GM19455 (cell line): ENCODE results near the gene MSANTD4.
"Not testable (repeated sequence)": the region's sequence is repeated elsewhere in the genome, so short reads cannot be mapped to it uniquely, and the experiment has no call there.

ENCODE experiments used
- ATAC-seq: cut with Tn5 transposase; IDR thresholded peaks from one replicate; pipeline ENCODE4 v1.9.1; 2021; ENCODE audit not compliant: unreplicated experiment

The MSANTD4 gene

GRCh38 chr11:106021967-106022794 lies at the start of gene MSANTD4:
Gene MSANTD4, minus strand, starts transcription at chr11:106022240. Its CDS starts 11,323 bp downstream, at chr11:106010917.
- ATAC-seq = peak; percentile 99

- ATAC-seq = no peak
These were observed 48.6 kb upstream of the MSANTD4 start for GRCh38 chr11:106070606-106071005.

- no peak for ATAC-seq
These were observed 41.0 kb upstream of the MSANTD4 start for GRCh38 chr11:106063009-106063408.

- ATAC-seq = no peak
These were observed 40.2 kb upstream of the MSANTD4 start for GRCh38 chr11:106061954-106062949.

GRCh38 chr11:106061249-106061784 lies 39.3 kb upstream of the MSANTD4 start:
- ATAC-seq = no peak

- no peak for ATAC-seq
These were observed 37.6 kb upstream of the MSANTD4 start for GRCh38 chr11:106059617-106060016.

- ATAC-seq = not testable (repeated sequence)
These were observed 36.3 kb upstream of the MSANTD4 start for GRCh38 chr11:106058377-106058776.

GRCh38 chr11:106051103-106051502 lies 29.1 kb upstream of the MSANTD4 start:
- no peak for ATAC-seq

- no peak for ATAC-seq
These were observed 27.9 kb upstream of the MSANTD4 start for GRCh38 chr11:106049727-106050476.

- no peak for ATAC-seq
These were observed 25.6 kb upstream of the MSANTD4 start for GRCh38 chr11:106047631-106048030.

- ATAC-seq = no peak
These were observed 21.5 kb upstream of the MSANTD4 start for GRCh38 chr11:106043540-106043939.

GRCh38 chr11:106032861-106033260 lies 10.8 kb upstream of the MSANTD4 start:
- no peak for ATAC-seq

- no peak for ATAC-seq
These were observed 9.9 kb upstream of the MSANTD4 start for GRCh38 chr11:106031936-106032335.

- ATAC-seq = no peak
These were observed 9.3 kb upstream of the MSANTD4 start for GRCh38 chr11:106031202-106031810.

GRCh38 chr11:106030609-106031008 lies 8.6 kb upstream of the MSANTD4 start:
- ATAC-seq = no peak

- no peak for ATAC-seq
These were observed 795 bp upstream of the MSANTD4 start for GRCh38 chr11:106022795-106023275.

- ATAC-seq = peak; percentile 17
These were observed 666 bp downstream of the MSANTD4 start for GRCh38 chr11:106021181-106021966.

GRCh38 chr11:106017093-106017492 lies 4.9 kb downstream of the MSANTD4 start:
- no peak for ATAC-seq

GRCh38 chr11:106015066-106015465 lies 7.0 kb downstream of the MSANTD4 start:
- ATAC-seq = no peak
